Inflammatory macrophage (primary cell): ENCODE data around the gene KLRG1.
A peak's percentile ranks its signal among the peaks of the same experiment; 100 is the strongest.

Source experiments
- DNase-seq, 2 donors: peaks; one replicate each; pipeline ENCODE4 v3.0.0-alpha.2; 2020 to 2022

Gene KLRG1

GRCh38 chr12:8987163-8987562 lies 2.2 kb upstream of the KLRG1 start:
- peak in 1 of 2 donors; percentile 24 for DNase-seq

GRCh38 chr12:8987685-8988084 lies 1.7 kb upstream of the KLRG1 start:
- DNase-seq, result no peak

- peak; percentile 58 to 59 for DNase-seq
These were observed 2.3 kb downstream of the KLRG1 start for GRCh38 chr12:8991371-8992345.

- no peak for DNase-seq
These were observed 4.5 kb downstream of the KLRG1 start for GRCh38 chr12:8993827-8994226.

- DNase-seq, result no peak
These were observed 5.9 kb downstream of the KLRG1 start for GRCh38 chr12:8995021-8995775.

- DNase-seq, result peak; percentile 49 to 65
These were observed 7.5 kb downstream of the KLRG1 start for GRCh38 chr12:8996682-8997405.

- DNase-seq, result no peak
These were observed 11.9 kb downstream of the KLRG1 start for GRCh38 chr12:9001233-9001632.

- DNase-seq, result no peak
These were observed 13.0 kb downstream of the KLRG1 start for GRCh38 chr12:9002335-9002734.

GRCh38 chr12:9022592-9022991 lies 33.2 kb downstream of the KLRG1 start:
- DNase-seq, result no peak

GRCh38 chr12:9024512-9024911 lies 35.2 kb downstream of the KLRG1 start:
- DNase-seq, result no peak

- DNase-seq, result no peak
These were observed 38.1 kb downstream of the KLRG1 start for GRCh38 chr12:9027161-9028059.

- no peak for DNase-seq
These were observed 41.4 kb downstream of the KLRG1 start for GRCh38 chr12:9030776-9031175.

- DNase-seq, result peak; percentile 90 to 93
These were observed 43.0 kb downstream of the KLRG1 start for GRCh38 chr12:9032202-9032964.

GRCh38 chr12:9033265-9033887 lies 44.0 kb downstream of the KLRG1 start:
- DNase-seq, result no peak

GRCh38 chr12:9034095-9034494 lies 44.7 kb downstream of the KLRG1 start:
- no peak for DNase-seq

- DNase-seq, result no peak
These were observed 46.9 kb downstream of the KLRG1 start for GRCh38 chr12:9036227-9036626.

- no peak for DNase-seq
These were observed 48.1 kb downstream of the KLRG1 start for GRCh38 chr12:9037431-9037830.

- DNase-seq, result peak; percentile 72 to 85
These were observed 50.1 kb downstream of the KLRG1 start for GRCh38 chr12:9039397-9039977.

GRCh38 chr12:9040484-9041186 lies 51.3 kb downstream of the KLRG1 start:
- no peak for DNase-seq

GRCh38 chr12:9041321-9041720 lies 52.0 kb downstream of the KLRG1 start:
- no peak for DNase-seq
